ENCODE data around the gene ATP4B. TPM values are rescaled to one million over a fixed set of nuclear protein-coding genes. Genes with fewer than 3 reads are reported as not detected.
A peak's percentile ranks its signal among the peaks of the same experiment; 100 is the strongest.

The ATP4B gene
- polyA plus RNA-seq (2013, experiment 1 of 2; ENCODE audit: insufficient read length): not detected
- polyA plus RNA-seq (2013, experiment 2 of 2; ENCODE audit: insufficient read length): not detected

DNA sequence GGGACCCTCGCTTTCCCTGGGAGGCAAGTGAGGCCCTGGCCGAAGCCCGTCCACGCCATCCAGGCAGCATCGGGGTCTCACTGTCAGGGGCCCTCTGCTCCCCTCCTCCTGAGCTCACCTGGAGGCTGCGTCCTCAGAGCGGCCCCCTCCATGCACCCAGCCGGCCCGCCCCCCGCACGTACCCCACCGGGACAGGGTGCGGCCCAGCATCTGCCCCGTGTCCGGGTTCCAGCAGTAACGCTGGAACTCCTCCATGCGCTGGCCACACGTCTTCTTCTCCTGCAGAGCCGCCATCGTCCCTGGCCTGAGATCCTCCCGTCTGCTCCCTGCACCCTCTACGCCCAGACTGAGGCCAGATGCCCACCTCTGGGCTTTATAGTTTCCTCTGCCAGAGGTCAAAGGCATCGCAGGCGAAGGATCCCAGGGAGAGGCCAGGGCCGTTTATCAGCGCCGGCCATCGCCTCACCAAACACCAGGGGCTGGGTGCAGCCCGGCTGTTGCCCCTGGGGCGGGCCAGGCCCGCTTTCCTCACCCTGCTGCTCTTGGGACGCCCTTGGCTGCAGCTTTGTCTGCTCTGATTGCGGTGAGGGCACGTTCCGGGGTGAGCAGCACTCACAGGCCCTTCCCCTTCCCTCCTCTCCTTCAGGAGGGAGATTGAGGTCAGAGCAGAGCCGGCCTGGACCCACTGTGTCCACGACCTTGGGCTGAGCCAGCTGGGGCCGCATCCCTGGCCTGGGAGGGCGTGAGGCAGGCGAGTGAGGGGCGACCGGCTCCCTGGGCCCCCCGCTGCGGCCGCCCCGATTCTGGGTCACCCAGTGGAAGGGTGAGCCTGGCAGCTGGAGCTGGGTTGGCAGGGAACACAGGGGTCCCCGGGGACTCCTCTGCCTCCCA lies at the start of gene ATP4B:
Gene ATP4B, minus strand, starts transcription at position 348 of the 891 bp plus-strand sequence. Its CDS starts 54 bp downstream, at position 294.
- no peak for DNase-seq

DNA sequence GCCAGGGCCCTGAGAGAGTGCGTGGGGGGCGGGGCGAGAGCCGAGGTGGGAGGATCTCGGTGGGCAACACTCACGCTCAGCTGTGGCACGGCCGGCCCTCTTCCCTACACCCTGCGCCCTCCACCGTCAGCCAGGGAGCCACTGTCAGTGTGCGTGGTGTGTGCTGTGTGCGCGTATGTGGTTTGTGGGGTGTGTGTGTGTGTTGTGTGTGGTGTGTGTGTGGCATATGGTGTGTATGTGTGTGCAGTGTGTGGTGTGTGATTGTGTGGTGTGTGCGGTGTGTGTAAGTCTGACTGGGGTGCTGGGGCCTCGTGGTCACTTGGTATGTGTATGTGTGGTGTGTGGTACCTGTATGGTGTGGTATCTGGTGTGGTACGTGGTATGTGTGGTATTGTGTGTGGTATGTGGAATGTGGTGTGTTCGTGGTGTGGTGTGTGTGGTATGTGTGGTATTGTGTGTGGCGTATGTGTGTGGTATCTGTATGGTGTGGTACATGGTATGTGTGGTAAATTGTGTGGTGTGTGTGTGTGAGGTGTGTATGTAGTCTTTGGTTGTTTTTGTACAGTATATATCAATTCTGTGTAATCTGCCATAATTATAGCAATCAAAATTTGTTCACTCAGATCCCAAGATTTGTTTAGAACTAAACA lies 14.1 kb upstream of the ATP4B start:
- DNase-seq: peak; percentile 20

DNA sequence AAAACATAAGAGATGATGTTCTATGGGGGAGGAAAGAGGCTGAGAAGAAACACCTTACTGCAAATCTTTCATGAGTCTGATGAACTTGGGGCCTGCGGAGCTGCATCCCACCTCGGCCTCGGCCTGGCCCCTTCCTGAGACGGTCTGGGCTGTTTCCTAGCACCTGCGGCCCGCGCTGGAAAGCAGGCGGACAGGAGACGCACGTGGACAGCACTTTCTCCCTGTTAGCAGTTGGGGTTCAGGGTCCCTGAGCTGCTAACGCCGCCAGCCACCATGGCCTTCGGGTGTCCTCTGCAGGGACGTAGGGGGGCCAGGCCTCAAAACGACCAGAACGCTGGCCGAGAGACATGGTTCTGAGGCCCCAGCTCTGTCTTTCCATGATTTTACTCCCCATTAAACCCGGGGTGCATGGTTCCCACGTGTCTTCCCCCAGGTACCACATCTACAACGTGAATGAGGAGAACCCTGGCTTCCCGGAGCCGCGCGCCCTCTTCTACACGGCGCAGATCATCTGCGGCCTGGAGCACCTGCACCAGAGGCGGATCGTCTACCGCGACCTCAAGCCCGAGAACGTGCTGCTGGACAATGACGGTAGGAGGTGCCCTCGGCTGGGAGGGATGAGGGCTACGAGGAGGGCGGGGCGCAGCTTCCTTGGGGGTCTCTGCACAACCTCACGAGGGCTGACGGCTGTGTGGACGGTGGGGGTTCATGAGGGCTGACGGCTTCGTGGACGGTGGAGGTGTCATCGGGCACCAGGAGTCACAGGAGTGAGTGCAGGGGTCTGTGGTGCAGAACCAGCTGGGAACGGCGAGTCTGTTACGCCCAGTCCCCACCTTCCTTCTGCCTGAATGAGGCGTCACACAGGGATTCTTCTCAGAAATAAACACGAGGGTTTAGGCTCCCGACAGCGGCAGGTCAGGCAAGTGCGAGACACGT lies 13.3 kb upstream of the ATP4B start:
- DNase-seq: no peak

DNA sequence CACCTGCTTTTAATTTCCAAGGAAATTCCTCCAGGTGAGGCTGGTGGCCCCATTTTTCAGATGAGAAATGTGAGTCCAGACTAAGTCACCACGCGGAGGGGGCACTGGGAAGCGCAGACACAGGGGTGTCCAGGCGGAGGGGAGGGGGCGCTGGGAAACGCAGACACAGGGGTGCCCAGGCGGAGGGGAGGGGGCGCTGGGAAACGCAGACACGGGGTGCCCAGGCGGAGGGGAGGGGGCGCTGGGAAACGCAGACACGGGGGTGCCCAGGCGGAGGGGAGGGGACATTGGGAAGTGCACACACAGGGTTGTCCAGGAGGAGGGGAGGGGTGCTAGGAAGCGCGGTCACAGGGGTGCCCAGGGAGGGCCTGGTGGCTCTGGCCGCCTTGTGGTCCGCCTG lies 12.5 kb upstream of the ATP4B start:
- no peak for DNase-seq

DNA sequence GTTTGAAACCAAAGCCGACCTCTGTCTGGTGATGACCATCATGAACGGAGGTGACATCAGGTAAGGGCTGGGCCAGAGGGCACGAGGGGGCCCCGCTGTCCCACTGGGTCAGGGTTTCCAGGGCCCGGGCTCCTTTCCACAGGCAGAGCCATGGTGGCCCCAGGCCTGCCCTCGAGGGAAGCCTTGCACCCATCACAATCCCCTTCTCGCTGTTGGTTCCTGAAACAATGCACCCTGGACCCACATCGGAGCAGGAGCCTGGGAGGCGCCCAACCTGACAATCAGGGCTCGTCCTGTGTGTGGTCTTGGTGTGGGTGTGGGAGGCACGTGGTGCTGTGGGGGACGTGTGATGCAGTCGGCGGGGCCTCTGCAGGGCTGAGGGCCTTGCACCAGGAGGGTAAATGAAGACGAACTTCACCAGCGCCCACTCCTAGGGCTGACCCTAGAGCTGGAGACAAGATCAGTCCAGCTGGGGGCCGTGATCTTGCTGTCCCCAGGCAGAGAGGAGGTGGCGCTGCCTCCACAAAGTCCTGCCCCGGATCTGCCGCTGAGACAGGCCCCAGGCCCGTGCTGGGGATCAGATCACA lies 11.8 kb upstream of the ATP4B start:
- no peak for DNase-seq

DNA sequence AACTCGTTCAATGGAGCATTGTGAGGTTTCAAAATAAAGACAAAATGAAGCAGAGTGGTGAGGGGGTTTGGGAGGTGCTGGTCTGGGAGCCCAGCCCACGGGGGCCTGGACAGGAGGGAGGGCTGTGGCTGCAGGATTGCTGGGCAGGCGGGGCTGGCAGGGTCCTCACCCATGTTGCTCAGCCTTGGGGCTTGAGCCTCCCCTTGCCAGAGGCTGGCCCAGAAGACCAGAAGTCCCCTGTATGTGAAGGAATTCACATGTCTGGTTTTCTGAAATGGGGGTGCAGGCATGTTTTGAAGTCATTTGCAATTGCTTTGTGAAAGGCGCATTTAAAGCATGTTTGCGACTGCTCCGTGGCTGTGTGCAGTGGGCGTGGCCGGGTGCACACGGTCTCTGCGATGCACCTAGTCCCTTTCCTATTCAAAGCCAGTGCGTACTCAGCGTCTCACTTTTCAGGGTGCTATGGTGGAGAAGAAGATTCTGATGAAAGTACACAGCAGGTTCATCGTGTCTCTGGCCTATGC lies 11.3 kb upstream of the ATP4B start:
- DNase-seq: no peak

DNA sequence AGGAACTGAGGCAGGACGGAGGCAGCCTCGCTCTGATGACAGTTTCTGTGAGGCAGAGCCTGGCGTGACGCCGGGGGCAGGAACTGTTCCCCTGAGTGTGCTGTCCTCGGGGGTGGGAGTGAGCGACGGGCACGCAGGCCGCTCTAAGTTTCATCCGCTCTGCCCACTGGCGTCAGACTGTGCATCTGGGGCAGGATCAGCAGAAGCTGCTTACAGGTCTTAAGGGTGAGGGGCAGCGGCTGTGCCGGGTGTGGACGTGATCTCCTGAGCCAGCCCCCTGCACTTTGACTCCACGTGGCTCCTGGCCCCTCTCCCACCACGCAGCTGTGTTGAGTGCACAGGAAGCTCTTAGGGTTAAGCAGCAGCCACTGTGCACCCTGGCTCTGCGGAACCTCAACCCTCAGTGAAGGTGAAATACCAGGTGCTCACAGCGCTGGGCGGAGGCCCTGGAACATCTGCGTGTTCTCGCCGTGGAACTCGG lies 10.5 kb upstream of the ATP4B start:
- no peak for DNase-seq

DNA sequence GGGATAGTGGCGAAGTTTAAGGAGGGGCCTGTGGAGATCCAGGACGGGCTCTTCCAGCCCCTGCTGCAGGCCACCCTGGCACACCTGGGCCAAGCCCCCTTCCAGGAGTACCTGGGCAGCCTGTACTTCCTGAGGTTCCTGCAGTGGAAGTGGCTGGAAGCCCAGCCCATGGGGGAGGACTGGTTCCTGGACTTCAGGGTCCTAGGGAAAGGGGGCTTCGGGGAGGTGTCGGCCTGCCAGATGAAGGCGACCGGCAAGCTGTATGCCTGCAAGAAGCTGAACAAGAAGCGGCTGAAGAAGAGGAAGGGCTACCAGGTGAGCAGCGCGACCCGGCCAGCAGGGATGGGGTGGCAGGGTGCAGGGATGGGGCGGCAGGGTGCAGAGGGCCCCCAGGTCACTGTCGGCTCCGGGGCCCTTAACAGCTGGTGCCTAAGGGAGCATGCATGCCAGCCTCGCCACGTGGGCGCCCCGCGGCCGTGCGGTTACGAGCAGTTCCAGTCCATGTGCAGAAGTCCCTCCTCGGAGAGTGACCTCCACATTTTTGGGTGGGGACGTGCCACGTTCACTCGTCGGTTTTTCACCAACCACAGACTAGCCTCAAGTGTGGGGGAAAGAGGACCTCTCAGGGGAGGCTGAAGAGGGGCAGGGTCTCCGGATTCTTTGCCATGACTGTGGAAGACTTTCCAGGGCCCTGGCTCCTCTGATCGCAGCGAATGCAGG lies 9.9 kb upstream of the ATP4B start:
- no peak for DNase-seq

DNA sequence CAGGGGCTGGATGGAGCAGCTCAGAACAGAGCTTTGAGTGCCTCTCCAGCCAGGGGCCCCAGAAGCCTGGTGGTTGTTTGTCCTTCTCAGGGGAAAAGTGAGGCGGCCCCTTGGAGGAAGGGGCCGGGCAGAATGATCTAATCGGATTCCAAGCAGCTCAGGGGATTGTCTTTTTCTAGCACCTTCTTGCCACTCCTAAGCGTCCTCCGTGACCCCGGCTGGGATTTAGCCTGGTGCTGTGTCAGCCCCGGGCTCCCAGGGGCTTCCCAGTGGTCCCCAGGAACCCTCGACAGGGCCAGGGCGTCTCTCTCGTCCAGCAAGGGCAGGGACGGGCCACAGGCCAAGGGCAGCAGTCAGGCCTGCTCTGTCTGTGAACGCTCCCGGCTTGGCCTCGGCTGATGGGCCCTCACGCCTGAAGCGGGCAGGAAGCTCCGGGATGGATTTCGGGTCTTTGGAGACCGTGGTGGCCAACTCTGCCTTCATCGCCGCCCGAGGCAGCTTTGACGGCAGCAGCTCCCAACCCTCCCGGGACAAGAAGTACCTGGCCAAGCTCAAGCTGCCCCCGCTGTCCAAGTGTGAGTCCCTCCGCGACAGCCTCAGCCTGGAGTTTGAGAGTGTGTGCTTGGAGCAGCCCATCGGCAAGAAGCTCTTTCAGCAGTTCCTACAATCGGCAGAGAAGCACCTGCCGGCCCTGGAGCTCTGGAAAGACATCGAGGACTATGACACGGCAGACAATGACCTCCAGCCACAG lies 9.1 kb upstream of the ATP4B start, which contains the start of gene GRK1:
Gene GRK1, plus strand, starts transcription at position 269 of the 751 bp plus-strand sequence. Its CDS starts 168 bp downstream, at position 437.
- DNase-seq: peak; percentile 17

DNA sequence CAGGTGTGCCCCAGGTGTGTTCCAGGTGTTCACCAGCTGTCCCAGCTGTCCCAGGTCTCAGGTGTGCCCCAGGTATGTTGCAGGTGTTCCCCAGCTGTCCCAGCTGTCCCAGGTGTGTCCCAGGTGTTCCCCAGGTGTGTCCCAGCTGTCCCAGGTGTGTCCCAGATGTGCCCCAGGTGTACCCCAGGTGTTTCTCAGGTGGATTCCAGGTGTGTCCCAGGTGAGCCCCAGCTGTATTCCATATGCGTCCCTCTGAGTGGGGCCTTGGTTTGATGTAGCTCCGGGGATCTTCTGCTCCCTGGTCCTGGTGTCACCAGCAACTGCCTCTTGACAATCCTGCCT lies 8.3 kb upstream of the ATP4B start:
- DNase-seq: no peak

DNA sequence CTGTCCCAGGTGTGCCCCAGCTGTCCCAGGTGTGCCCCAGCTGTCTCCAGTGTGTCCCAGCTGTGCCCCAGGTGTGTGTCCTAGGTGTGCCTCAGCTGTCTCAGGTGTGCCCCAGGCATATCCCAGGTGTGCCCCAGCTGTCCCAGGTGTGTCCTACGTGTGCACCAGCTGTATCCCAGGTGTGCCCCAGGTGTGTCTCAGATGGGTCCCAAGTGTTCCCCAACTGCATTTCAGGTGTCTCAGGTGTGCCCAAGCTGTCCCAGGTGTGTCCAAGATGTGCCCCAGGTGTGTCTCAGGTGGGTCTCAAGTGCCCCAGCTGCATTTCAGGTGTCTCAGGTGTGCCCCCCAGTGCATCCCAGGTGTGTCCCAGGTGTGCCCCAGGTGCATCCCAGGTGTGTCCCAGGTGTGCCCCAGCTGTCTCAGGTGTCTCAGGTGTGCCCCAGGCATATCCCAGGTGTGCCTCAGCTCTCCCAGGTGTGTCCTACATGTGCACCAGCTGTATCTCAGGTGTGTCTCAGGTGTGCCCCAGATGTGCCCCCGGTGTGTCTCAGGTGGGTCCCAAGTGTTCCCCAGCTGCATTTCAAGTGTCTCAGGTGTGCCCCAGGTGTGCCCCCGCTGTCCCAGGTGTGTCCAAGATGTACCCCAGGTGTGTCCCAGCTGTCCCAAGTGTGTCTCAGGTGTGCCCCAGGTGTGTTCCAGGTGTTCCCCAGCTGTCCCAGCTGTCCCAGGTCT lies 7.8 kb upstream of the ATP4B start:
- no peak for DNase-seq

DNA sequence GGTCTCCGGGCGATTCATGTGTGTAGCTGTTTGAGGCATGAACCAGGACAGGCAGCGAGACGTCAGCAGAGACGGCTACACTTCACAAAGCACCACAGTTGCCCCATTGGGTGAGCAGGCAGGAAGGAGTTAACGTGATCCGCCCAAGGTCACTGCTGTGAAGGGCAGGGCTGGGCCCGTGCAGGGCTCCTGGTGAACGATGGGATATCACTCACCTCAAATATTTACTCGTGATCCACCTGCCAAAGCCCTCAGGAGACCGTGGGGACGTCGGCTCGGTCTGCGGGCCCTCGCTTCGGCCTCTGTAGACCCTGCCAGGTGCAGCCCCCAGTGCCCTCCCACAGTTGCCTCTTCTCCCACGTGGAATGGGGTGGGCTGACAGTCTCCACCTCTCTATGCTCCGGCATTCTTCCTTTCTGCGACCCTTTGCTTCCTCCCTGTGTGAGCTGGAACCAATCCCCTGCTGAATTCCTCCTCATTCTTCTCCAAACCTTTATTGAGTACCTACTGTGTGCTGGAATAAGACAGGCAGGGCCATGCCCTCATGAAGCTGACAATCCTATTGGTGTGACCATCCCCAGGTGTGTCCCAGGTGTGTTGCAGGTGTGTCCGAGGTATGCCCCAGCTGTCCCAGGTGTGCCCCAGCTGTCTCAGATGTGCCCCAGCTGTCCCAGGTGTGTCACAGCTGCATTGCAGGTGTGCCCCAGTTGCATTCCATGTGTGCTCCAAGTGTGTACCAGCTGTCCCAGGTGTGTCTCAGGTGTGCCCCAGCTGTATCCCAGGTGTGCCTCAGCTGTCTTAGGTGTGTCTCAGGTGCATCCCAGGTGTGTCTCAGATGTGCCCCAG lies 7.0 kb upstream of the ATP4B start:
- no peak for DNase-seq

DNA sequence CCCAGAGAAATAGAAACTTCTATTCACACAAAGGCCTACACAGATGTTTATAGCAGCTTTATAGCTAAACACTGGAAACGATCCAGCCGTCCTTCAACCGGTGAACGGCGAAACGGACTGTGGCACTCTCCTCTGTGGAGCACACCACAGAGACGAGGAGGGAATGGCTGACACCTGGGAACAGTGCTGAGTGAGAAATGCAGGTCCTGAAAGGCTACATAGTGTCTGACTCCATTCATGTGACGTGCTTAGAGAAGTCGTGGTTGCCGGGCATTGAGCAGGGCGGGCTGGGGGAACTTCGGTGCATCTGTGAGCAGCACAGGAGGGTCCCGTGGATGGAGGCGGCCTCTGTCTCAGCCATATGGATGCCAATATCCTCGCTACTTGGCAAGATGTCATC lies 5.9 kb upstream of the ATP4B start:
- DNase-seq: no peak

DNA sequence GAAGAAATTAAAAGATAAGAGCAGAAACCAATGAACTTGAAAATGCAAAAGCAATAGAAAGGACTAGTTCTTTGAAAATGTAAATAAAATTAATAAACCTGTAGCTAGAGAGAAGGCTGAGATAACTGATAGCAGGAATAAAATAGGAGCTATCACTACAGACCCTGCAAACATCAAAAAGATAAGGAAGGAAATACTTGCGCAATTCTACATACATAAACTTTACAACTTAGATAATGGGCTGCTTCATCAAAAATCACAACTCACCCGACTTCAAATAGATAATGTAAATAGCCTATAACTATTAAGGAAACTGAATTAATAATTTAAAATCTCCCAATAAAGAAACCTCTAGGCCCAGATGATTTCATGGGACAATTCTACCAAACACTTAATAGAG lies 3.5 kb upstream of the ATP4B start:
- no peak for DNase-seq

DNA sequence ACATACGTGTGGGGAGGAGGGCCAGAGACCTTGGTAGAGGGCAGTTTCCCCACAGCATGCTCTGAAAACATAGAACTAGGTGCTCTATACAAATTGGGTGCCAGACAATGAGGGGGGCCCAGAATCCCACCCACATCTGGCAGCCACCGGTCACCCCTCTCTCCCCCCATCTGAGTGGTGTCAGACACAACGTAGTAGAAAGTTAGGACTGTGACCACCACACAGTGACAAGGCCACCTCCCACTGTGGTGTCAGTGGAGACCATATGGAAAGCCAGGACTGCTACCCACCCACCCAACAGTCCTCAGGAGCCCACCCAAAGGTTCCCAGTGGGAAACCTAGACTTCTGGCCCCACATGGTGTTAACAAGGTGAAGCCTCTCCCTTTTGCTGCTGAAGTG lies 2.1 kb upstream of the ATP4B start:
- no peak for DNase-seq

DNA sequence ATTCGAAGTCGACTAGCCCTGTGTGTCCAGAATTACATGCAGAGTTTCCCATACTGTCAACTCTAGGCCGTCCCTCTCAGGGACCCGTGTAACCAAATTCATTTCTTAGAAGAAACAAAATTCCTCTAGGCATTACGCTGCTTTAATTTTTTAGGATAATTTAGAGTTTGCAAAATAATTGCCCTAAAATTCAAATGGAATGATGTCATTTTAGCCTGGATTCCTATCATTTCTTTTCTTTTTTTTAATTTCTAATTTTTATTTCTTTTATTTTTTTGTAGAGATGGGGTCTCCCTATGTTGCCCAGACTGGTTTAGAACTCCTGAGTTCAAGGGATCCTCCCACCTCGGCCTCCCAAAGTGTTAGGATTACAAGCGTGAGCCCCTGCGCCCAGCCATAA lies 1.3 kb upstream of the ATP4B start:
- DNase-seq: no peak

DNA sequence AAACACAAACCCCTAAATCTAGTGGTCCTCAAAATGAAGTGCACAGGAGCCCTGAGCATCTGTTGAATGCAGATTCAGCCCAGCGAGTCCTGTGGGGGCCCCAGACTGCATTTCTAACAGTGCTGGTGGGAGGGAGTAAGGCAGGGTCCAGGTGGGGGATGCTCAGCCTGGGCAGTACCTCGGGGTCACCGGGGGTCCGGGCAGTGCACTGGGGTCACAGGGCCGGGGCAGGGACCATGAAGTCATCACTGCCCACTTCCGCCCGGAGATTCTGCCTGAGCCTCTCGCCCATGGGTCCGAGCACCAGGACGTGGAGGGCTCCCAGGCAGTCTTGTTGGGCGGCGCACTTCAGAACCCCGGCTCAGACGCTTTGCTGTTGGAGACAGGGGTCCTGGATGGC lies 838 bp upstream of the ATP4B start:
- no peak for DNase-seq

DNA sequence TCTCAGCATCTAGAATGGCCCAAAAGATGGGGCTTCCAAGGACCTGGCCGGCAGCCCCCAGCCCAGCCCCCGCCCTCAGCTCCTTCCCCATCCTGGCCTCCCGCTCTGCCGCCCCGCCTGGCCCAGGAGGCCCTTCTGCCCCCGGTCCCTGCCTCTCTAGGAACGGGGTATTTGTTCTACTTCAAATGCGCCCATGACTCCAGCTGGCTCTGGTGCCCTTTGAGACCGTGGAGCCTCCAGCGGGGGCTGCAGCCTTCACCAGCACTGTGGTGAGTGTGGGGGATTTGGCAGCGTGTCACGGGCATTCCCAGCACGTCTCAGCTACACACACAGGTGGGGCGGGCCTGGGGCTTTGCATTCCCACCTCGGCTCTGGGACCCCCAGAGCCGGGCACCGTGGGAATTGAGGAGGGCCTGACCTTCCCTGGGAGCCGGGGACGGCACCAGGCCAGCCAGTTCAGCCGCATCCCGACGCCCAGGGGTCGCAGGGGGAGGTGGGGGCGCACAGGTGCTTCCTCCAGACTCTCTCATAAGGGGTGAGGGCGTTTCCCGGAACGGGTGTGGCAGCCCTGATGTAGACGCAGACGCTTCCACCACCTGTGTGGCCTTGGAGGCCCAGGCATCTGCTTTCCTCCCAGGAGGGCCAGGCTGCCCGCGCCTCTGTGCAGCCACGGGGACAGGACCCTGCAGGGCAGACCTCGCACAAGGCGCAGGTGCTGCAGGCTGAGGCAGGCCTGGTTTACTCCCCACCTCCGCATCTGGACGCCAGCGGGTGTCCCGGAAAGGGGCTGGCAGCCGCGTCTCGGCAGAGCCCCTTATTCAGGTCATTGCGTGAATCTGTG lies 947 bp downstream of the ATP4B start:
- DNase-seq: no peak
